ENCODE data around the gene ALG5.

The ALG5 gene

GRCh38 chr13:36915896-36916640, 83.1 kb downstream of the ALG5 start:
- no peak for ATAC-seq

GRCh38 chr13:36915106-36915505, 84.0 kb downstream of the ALG5 start:
- no peak for ATAC-seq
- no peak for DNase-seq

More at GRCh38 chr13:36915896-36916640, 83.1 kb downstream of the ALG5 start:
- no peak for DNase-seq

- ATAC-seq, result no peak
- DNase-seq, result no peak
Measured at GRCh38 chr13:36914648-36915047, 84.5 kb downstream of the ALG5 start.

- DNase-seq (no peak), ATAC-seq (no peak)
Measured at GRCh38 chr13:36913463-36913862, 85.7 kb downstream of the ALG5 start.

GRCh38 chr13:36912973-36913372, 86.2 kb downstream of the ALG5 start:
- DNase-seq (no peak), ATAC-seq (no peak)

- ATAC-seq, result no peak
- DNase-seq, result no peak
Measured at GRCh38 chr13:36912369-36912768, 86.8 kb downstream of the ALG5 start.

GRCh38 chr13:36910545-36910944, 88.6 kb downstream of the ALG5 start:
- no peak for ATAC-seq
- no peak for DNase-seq

- DNase-seq (no peak), ATAC-seq (no peak)
Measured at GRCh38 chr13:36907821-36908220, 91.3 kb downstream of the ALG5 start.

GRCh38 chr13:36907266-36907665, 91.9 kb downstream of the ALG5 start:
- ATAC-seq, result no peak
- no peak for DNase-seq

- DNase-seq (no peak), ATAC-seq (no peak)
Measured at GRCh38 chr13:36905944-36906343, 93.2 kb downstream of the ALG5 start.

GRCh38 chr13:36903925-36904595, 95.1 kb downstream of the ALG5 start:
- no peak for DNase-seq
- ATAC-seq, result no peak

Data from stimulated activated naive CD8-positive, alpha-beta T cell treated with anti-CD3 and anti-CD28 coated beads, Interleukin-15, Interleukin-2, amounts not matched to agents 100 U/mL and 50 U/mL, for 24 hours (primary cell).